G401 (cell line): ENCODE measurements around the gene LBX2. TPM values are rescaled to one million over a fixed set of nuclear protein-coding genes. Genes with fewer than 3 reads are reported as not detected.
"Not testable (repeated sequence)": the region's sequence is repeated elsewhere in the genome, so short reads cannot be mapped to it uniquely, and the experiment has no call there.

Source experiments
- DNase-seq: peaks from one replicate; pipeline ENCODE4 v3.0.0-alpha.2; 2015; ENCODE audit warnings: low spot score
- in situ Hi-C: cut with HindIII; loops from 2 replicates; pipeline ENCODE4 v1.10.0; 2016; ENCODE audit warnings: low sequenced_read_pairs, mixed read lengths
- total RNA-seq: library from RNA; depleted of rRNA; stranded (reverse); fragments of >200 nt; shearing (Covaris generic); gene quantifications from 2 replicates; pipeline ENCODE4 v1.2.3, GENCODE V29; 2014

The LBX2 gene
- total RNA-seq, 1 experiment from 2014 or later = not detected

- DNase-seq = no peak
- in situ Hi-C loops = no loop called here
Observed at GRCh38 chr2:74491648-74492544, 7.5 kb downstream of the LBX2 start.

- no peak for DNase-seq
- in situ Hi-C loops = no loop called here
Observed at GRCh38 chr2:74489906-74490305, 9.5 kb downstream of the LBX2 start.

- in situ Hi-C loops = no loop called here
Observed at GRCh38 chr2:74488643-74489481, 10.5 kb downstream of the LBX2 start.

GRCh38 chr2:74486141-74486540, 13.3 kb downstream of the LBX2 start:
- DNase-seq = no peak
- in situ Hi-C loops = no loop called here

More at GRCh38 chr2:74488643-74489481, 10.5 kb downstream of the LBX2 start:
- no peak for DNase-seq

GRCh38 chr2:74483675-74484164, 15.7 kb downstream of the LBX2 start:
- in situ Hi-C loops, DNase-seq: not testable (repeated sequence)

GRCh38 chr2:74482801-74483674, 16.4 kb downstream of the LBX2 start, which contains the start of the genes CCDC142 and TTC31:
TSS of gene CCDC142 (minus strand) at chr2:74482998. CDS start at chr2:74482837, 161 bp downstream.
TSS of gene TTC31 (plus strand) at chr2:74483081. CDS start at chr2:74483096, 15 bp downstream.
- in situ Hi-C loops = no loop called here
- peak; percentile 97 for DNase-seq

- DNase-seq = no peak
- in situ Hi-C loops = no loop called here
Observed at GRCh38 chr2:74481961-74482800, 17.2 kb downstream of the LBX2 start.

- no peak for DNase-seq
- in situ Hi-C loops = no loop called here
Observed at GRCh38 chr2:74481431-74481830, 18.0 kb downstream of the LBX2 start.

GRCh38 chr2:74474899-74475298, 24.5 kb downstream of the LBX2 start:
- no peak for DNase-seq
- in situ Hi-C loops = no loop called here

GRCh38 chr2:74474481-74474880, 24.9 kb downstream of the LBX2 start:
- in situ Hi-C loops = no loop called here
- DNase-seq = no peak

GRCh38 chr2:74472945-74473258, 26.5 kb downstream of the LBX2 start:
- DNase-seq = no peak
- in situ Hi-C loops = no loop called here

GRCh38 chr2:74472086-74472944, 27.1 kb downstream of the LBX2 start, which contains the start of gene MRPL53:
TSS of gene MRPL53 (minus strand) at chr2:74472680. CDS start at chr2:74472660, 20 bp downstream.
- peak; percentile 95 for DNase-seq
- in situ Hi-C loops = no loop called here

GRCh38 chr2:74471332-74472065, 27.9 kb downstream of the LBX2 start:
- no peak for DNase-seq
- in situ Hi-C loops = no loop called here

- in situ Hi-C loops, DNase-seq: not testable (repeated sequence)
Observed at GRCh38 chr2:74470742-74471141, 28.7 kb downstream of the LBX2 start.

- in situ Hi-C loops = no loop called here
- no peak for DNase-seq
Observed at GRCh38 chr2:74464406-74464805, 35.0 kb downstream of the LBX2 start.

GRCh38 chr2:74462786-74463105, 36.7 kb downstream of the LBX2 start:
- in situ Hi-C loops = no loop called here
- no peak for DNase-seq
